Astrocyte of the hippocampus (primary cell): ENCODE measurements around the gene IL3.

Source experiments
- DNase-seq: peaks from one replicate; pipeline ENCODE4 v3.0.0; 2011; ENCODE audit warnings: low read depth, low spot score

Gene IL3

DNA sequence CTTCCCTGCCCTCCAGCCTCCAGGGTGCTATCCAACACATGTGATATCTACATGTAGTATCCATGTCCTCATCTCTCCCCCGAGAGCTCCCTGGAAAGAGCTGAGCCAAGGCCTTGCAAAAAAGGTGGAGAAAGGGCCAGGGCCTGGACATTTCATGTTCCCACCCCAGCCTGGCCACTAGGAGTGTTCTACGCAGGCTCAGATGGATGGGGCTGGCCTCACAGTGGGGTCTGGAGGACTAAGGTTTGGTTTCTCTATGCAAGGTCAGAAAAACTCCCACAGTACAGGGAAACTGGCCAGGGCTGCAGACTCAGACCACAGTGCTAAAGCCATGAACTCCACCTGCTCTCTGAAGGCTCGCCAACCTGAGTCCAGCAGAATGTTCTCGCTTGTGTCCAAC is 11.6 kb downstream of the IL3 start:
- DNase-seq: no peak

- no peak for DNase-seq
These were observed 12.1 kb downstream of the IL3 start for GRCh38 chr5:132072528-132072927.

DNA sequence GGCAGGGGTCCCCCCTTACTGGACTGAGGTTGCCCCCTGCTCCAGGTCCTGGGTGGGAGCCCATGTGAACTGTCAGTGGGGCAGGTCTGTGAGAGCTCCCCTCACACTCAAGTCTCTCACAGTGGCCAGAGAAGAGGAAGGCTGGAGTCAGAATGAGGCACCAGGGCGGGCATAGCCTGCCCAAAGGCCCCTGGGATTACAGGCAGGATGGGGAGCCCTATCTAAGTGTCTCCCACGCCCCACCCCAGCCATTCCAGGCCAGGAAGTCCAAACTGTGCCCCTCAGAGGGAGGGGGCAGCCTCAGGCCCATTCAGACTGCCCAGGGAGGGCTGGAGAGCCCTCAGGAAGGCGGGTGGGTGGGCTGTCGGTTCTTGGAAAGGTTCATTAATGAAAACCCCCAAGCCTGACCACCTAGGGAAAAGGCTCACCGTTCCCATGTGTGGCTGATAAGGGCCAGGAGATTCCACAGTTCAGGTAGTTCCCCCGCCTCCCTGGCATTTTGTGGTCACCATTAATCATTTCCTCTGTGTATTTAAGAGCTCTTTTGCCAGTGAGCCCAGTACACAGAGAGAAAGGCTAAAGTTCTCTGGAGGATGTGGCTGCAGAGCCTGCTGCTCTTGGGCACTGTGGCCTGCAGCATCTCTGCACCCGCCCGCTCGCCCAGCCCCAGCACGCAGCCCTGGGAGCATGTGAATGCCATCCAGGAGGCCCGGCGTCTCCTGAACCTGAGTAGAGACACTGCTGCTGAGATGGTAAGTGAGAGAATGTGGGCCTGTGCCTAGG is 13.0 kb downstream of the IL3 start, which contains the start of gene CSF2:
Gene CSF2, plus strand, starts transcription at position 559 of the 783 bp plus-strand sequence. Its CDS starts 35 bp downstream, at position 594.
- DNase-seq: peak; percentile 33

GRCh38 chr5:132074091-132074771 is 13.8 kb downstream of the IL3 start:
- DNase-seq: no peak

GRCh38 chr5:132074772-132075718 is 14.6 kb downstream of the IL3 start:
- no peak for DNase-seq

GRCh38 chr5:132075719-132076077 is 15.2 kb downstream of the IL3 start:
- no peak for DNase-seq

DNA sequence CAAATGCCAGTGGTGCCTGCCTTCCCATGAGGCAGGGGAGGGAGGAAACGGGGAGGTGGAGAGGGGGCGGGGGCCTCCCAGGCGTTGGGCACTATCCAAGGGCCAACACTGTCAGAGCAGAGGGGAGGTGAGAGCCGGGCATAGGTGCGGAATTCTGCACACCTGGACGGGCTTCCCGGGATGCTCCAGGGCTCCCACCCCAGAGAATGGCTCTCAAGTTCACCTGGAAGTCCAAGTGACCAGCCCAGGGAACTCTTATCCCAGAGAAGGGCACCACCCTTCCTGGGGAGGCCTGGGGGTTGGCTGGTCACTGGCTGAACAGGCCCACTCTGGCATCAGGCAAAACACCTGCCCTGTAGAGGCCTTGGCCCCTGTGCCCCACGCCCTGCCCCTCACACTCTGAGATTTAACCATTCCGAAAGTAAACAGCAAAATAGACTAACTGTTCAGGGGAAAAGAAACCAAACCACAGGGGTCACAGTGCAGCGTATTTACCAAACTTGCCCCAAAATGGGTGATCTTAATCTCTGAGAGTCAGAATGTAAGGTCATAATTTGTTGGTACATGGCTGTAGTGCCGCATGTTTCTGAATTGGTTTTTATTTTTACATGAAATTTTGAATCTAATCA is 15.9 kb downstream of the IL3 start:
- no peak for DNase-seq

GRCh38 chr5:132076983-132077382 is 16.5 kb downstream of the IL3 start:
- no peak for DNase-seq

DNA sequence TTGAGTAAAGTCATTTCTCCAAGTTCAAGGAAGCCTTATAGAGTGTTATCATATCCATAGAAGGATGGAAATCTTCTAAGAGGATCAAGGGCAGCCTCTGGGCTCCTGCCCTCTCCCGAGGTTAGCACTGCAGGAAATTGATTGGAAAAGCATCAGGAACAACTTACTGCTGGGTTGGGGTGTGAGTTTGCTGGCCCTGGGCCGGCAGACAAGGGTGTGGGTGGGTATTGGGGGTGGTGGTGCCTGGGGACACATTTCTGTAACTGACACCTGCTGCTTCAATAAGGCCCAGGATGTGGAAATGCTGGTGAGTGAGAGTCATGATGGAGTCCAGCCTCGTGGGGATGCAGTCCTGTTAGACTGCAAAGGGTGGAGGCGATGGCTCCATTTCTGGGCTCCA is 18.6 kb downstream of the IL3 start:
- DNase-seq: no peak

GRCh38 chr5:132079619-132080018 is 19.2 kb downstream of the IL3 start:
- DNase-seq: no peak

DNA sequence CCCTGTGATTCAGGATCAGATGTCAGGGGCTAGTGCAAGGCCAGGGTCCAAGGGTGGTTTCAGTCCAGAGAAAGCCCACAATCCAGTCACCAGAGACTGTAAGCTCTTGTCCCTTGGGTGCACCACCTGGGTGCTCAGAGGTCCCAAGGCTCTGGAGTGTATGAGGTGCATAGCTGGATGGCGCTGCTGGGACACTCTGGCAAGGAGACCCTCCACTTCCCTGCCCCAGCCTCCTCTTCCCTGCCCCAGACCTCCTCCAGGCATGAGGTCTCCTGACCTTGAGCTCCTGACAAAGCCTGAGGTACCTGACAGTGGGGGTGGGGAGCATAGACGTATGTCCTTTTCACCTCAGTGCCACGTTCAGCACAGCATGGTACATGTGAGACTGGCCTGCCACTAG is 20.1 kb downstream of the IL3 start:
- no peak for DNase-seq

DNA sequence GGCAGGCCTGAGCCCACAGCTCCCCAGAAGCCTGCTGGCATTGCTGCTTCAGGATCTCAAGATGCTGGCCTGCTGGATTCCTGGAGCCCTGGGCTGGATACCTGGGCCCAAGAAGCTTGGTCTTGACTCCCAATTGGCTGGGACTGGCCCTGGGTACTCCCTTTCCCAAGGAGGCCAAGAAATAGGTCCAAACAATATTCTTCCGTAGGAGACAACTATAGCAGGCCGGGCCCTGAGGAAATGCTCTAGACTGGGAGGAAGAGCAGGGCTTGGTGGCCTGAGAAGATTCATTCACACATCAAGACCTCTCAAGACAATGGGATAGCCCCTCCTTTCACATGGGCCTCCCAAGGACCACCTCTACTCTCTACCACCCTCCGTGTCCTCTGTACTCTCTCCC is 21.0 kb downstream of the IL3 start:
- no peak for DNase-seq

DNA sequence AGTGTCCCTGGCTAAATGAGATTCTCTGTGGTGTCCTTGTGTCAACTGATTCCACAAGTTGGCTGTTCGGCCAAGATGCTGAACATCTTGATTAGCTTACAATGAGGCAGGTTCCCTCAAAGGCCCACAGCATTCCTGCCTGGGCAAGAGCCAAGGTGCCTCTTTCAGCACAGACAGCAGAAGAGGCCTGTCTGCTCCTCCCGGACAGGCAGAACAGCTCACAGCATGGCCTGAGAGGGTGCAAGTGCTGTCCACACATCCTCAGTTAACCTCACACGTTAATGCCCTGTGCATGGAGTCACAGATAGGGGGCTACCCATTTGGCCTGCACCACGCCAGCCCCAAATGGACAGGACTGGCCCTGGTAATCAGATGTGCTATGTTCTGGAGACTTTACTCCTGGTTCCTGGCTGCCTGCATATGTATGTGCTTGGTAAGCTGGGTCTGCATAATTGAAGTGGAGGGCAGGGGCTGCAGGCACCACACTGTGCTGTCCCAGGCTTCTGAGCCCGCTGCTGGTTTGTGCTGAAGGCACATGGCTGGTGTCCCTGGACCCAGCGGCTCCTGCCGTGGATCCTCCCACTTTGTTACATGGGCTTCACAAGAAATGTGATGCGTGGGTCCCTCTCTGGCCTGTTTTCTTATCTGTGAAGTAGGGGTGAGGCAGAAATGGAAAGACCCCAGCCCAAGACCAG is 22.0 kb downstream of the IL3 start:
- no peak for DNase-seq

GRCh38 chr5:132083071-132083678 is 22.7 kb downstream of the IL3 start:
- no peak for DNase-seq

DNA sequence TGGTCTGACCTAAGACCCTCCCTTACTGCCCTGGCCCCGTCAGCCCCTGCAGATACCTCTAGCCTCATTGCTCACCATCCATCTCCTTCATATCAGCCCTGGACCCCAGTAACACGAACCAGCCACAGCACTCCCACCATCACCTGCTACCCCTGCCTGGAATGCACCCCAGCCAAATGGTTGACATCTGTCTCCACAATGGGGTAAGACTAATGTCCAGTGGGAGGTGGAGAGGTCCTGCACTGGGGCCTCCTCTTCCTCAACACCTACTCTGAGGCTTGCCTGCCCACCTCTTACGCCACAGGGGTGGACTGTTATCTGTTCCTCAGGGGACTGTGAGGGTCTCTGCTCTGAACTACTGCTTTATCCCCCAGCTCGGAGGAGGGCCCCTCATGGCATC is 25.2 kb downstream of the IL3 start:
- DNase-seq: no peak

GRCh38 chr5:132086277-132086794 is 25.9 kb downstream of the IL3 start:
- peak; percentile 86 for DNase-seq

- no peak for DNase-seq
These were observed 26.7 kb downstream of the IL3 start for GRCh38 chr5:132087176-132087575.

GRCh38 chr5:132087661-132088060 is 27.2 kb downstream of the IL3 start:
- no peak for DNase-seq

- no peak for DNase-seq
These were observed 28.9 kb downstream of the IL3 start for GRCh38 chr5:132089363-132089762.

DNA sequence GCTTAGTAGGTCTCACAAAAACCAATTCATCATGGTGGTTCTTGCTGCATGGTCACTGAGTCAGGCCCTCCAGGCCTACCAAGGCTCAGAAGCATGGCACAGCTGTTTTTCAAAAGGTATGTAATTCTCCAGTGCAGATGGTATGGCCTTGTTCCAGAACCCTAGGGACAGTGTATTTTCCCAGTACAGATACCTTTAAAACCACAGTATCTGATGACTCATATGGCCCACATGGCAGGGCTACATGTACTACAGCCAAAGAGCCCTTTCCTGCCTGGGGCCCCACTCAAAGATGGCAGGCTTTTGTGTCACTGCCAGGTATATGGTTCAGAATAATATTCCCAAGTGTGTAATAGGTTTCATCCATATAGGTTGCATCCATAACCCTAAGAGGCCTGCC is 29.7 kb downstream of the IL3 start:
- DNase-seq: peak; percentile 89
